ENCODE measurements around the gene ERAP2.
A peak's percentile ranks its signal among the peaks of the same experiment; 100 is the strongest.

The ERAP2 gene

GRCh38 chr5:96934708-96935558 lies 58.6 kb downstream of the ERAP2 start:
- Mint-ChIP-seq H3K27me3 (no peaks in the 10 kb centered on the region), H3K9me3 (no peaks in the 10 kb centered on the region), H3K4me1 (peaks cover 61% of the 10 kb centered on the region), H3K36me3 (peaks cover 39% of the 10 kb centered on the region), H3K4me3 (peak overlapping the region; percentile 84), H3K27ac (peak overlapping the region; percentile 99)
- peak; percentile 95 for DNase-seq
- CTCF ChIA-PET = no interaction called here

DNA sequence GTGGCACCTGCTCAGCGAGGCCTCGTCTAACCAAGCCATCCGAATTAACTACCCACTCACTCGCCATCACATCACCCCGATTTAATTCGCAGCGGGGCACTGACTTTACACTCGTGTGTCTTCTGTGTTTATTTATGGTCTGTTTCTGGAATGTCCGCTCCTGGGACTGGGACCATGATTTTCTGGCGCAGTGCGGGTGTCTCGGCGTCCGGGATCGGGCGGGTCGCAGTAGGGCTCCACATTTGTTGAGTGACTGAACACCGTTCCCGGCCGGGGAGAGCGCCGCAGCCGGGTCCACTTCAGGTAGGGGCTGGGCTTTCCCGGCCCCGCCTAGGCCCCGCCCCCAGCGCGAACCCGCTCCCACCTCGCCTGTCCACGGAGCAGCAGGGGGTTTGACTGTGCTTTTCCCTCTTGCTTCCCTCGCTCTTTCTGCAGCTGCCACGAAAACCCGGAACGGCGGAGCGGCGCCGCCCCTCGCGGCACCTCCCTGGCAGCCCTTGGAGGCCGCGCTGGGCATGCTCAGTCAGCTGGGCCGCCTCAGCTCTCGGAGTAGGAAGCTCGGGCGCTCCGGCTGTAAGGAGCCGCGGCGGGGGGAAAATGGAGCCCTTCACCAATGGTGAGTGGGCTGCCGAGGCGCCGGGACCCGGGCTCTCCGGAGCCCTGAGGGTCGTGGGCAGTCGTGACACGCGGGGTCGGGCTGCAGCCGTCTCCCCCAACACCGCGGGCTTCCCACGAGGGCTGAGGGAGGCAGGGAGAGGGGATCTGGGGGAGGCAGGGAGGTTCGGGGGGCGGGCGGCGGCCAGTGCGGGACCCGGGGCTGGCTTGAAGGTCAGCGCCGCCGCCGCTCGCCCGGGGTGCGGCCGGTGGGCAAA lies 59.5 kb downstream of the ERAP2 start, which contains the start of gene LNPEP:
Gene LNPEP (plus strand): TSS at position 522 of the 872 bp plus-strand sequence. CDS start 76 bp downstream, at position 598.
- Mint-ChIP-seq H3K4me1 (peaks cover 61% of the 10 kb centered on the region), H3K36me3 (peaks cover 38% of the 10 kb centered on the region), H3K4me3 (peak within 1 kb of the TSS; percentile 84), H3K9me3 (no peaks in the 10 kb centered on the region), H3K27me3 (no peaks in the 10 kb centered on the region), H3K27ac (peak within 1 kb of the TSS; percentile 99)
- CTCF ChIA-PET = interaction anchor here (0.9 to 1.5 kb wide), 4 partner anchors 25 to 207 kb away, joined by 4 to 11 read pairs (median 7); partner anchors contain the start of gene LIX1
- DNase-seq = peak; percentile 97

GRCh38 chr5:96936431-96937320 lies 60.4 kb downstream of the ERAP2 start:
- Mint-ChIP-seq H3K9me3 (no peaks in the 10 kb centered on the region), H3K36me3 (peaks cover 40% of the 10 kb centered on the region), H3K27me3 (no peaks in the 10 kb centered on the region), H3K4me3 (peak overlapping the region; percentile 84), H3K4me1 (peaks cover 60% of the 10 kb centered on the region), H3K27ac (peak overlapping the region; percentile 99)
- DNase-seq = peak; percentile 68
- CTCF ChIA-PET = interaction anchor here (0.9 to 2.7 kb wide), 6 partner anchors 21 to 206 kb away, joined by 4 to 11 read pairs (median 6); partner anchors contain the start of gene LIX1

- H3K9me3 Mint-ChIP-seq = no peaks in the 10 kb centered on the region
- peaks cover 64% of the 10 kb centered on the region for H3K4me1 Mint-ChIP-seq
- no peak overlapping the region for H3K4me3 Mint-ChIP-seq
- no peak for DNase-seq
- no peaks in the 10 kb centered on the region for H3K27me3 Mint-ChIP-seq
- CTCF ChIA-PET = interaction anchor here (0.7 to 2.4 kb wide), 2 partner anchors 72 to 132 kb away, joined by 3 to 9 read pairs; no protein-coding TSS in a partner anchor
- peaks cover 55% of the 10 kb centered on the region for H3K36me3 Mint-ChIP-seq
- H3K27ac Mint-ChIP-seq = no peak overlapping the region
Observed at GRCh38 chr5:96940586-96940985, 64.3 kb downstream of the ERAP2 start.

- H3K27me3 Mint-ChIP-seq = no peaks in the 10 kb centered on the region
- H3K4me3 Mint-ChIP-seq = no peak overlapping the region
- H3K9me3 Mint-ChIP-seq = no peaks in the 10 kb centered on the region
- CTCF ChIA-PET = interaction anchor here (1.4 to 2.4 kb wide), 2 partner anchors 72 to 202 kb away, joined by 4 to 9 read pairs; partner anchors contain the start of gene LIX1
- H3K27ac Mint-ChIP-seq = no peak overlapping the region
- peaks cover 70% of the 10 kb centered on the region for H3K4me1 Mint-ChIP-seq
- peaks cover 59% of the 10 kb centered on the region for H3K36me3 Mint-ChIP-seq
- DNase-seq = no peak
Observed at GRCh38 chr5:96941140-96941539, 64.8 kb downstream of the ERAP2 start.

GRCh38 chr5:96942078-96942477 lies 65.8 kb downstream of the ERAP2 start:
- no peak for DNase-seq
- CTCF ChIA-PET = interaction anchor here (1.4 kb wide), 1 partner anchor 201 kb away, joined by 4 read pairs; the partner anchor contains the start of gene LIX1
- Mint-ChIP-seq H3K27ac (no peak overlapping the region), H3K9me3 (no peaks in the 10 kb centered on the region), H3K4me1 (peaks cover 74% of the 10 kb centered on the region), H3K4me3 (no peak overlapping the region), H3K36me3 (peaks cover 56% of the 10 kb centered on the region), H3K27me3 (no peaks in the 10 kb centered on the region)

DNA sequence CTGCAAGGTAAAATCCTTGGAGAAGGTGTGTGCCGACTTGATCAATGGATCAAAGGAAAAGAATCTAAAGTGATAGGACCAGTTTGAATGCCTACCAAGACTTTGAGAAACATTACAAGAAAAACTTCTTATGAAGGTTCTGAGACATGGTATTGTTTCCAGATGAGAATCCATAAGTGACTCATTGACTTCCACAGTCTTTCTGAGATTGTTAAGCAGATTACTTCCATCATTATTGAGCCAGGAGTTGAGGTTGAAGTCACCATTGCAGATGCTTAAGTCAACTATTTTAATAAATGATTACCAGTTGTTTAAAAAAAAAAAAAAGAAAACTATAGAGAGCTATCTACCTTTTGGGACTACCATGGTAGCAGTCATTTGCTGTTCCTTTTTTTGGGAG lies 66.6 kb downstream of the ERAP2 start:
- H3K4me1 Mint-ChIP-seq = peaks cover 71% of the 10 kb centered on the region
- H3K9me3 Mint-ChIP-seq = no peaks in the 10 kb centered on the region
- H3K27ac Mint-ChIP-seq = no peak overlapping the region
- H3K4me3 Mint-ChIP-seq = no peak overlapping the region
- CTCF ChIA-PET = no interaction called here
- no peaks in the 10 kb centered on the region for H3K27me3 Mint-ChIP-seq
- no peak for DNase-seq
- peaks cover 50% of the 10 kb centered on the region for H3K36me3 Mint-ChIP-seq

- H3K27me3 Mint-ChIP-seq = no peaks in the 10 kb centered on the region
- CTCF ChIA-PET = no interaction called here
- no peaks in the 10 kb centered on the region for H3K9me3 Mint-ChIP-seq
- H3K36me3 Mint-ChIP-seq = peaks cover 45% of the 10 kb centered on the region
- no peak overlapping the region for H3K4me3 Mint-ChIP-seq
- no peak overlapping the region for H3K27ac Mint-ChIP-seq
- H3K4me1 Mint-ChIP-seq = peaks cover 62% of the 10 kb centered on the region
- DNase-seq = no peak
Observed at GRCh38 chr5:96943799-96944198, 67.5 kb downstream of the ERAP2 start.

DNA sequence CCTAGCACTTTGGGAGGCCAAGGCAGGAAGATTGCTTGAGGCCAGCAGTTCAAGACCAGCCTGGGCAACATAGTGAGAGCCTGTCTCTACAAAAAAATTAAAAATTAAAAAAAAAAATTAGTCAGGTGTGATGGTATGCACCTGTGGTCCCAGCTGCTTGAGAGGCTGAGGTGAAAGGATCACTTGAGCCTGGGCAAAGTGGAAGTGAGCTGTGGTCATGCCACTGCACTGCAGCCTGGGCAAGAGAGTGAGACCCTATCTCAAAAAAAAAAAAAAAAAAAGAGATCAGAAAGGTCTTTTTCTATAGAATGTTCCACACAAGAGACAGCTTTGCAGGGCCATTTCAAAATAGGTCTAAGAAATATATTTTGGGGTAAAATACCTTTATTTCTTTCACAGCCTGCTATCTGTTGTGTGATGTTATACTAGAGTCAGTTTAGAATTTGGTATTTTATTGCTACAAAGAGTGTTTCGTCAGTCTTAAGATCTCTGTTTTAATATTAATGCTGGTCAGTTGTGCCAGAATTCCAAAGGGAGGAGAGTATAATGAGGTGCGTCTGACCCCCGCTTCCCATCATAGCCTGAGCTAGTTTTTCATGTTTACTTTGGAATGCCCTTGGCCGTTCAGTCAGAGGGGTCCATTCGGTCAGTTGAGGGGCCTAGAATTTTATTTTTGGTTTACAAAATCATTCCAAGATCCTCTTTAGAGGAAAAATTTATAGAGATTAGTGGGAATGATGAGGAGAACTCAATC lies 69.0 kb downstream of the ERAP2 start:
- no peaks in the 10 kb centered on the region for H3K9me3 Mint-ChIP-seq
- CTCF ChIA-PET = no interaction called here
- H3K4me1 Mint-ChIP-seq = peaks cover 61% of the 10 kb centered on the region
- no peak overlapping the region for H3K4me3 Mint-ChIP-seq
- H3K27me3 Mint-ChIP-seq = no peaks in the 10 kb centered on the region
- DNase-seq = no peak
- H3K27ac Mint-ChIP-seq = no peak overlapping the region
- peaks cover 55% of the 10 kb centered on the region for H3K36me3 Mint-ChIP-seq

- Mint-ChIP-seq H3K36me3 (peaks cover 46% of the 10 kb centered on the region), H3K4me1 (peaks cover 53% of the 10 kb centered on the region), H3K27me3 (no peaks in the 10 kb centered on the region), H3K27ac (no peak overlapping the region), H3K4me3 (no peak overlapping the region), H3K9me3 (no peaks in the 10 kb centered on the region)
- no peak for DNase-seq
- CTCF ChIA-PET = no interaction called here
Observed at GRCh38 chr5:96946381-96946780, 70.1 kb downstream of the ERAP2 start.

GRCh38 chr5:96952118-96952750 lies 75.9 kb downstream of the ERAP2 start:
- Mint-ChIP-seq H3K4me3 (no peak overlapping the region), H3K9me3 (no peaks in the 10 kb centered on the region), H3K27ac (no peak overlapping the region), H3K36me3 (peaks cover 40% of the 10 kb centered on the region), H3K4me1 (peaks cover 59% of the 10 kb centered on the region), H3K27me3 (no peaks in the 10 kb centered on the region)
- CTCF ChIA-PET = interaction anchor here (0.8 kb wide), 1 partner anchor 72 kb away, joined by 3 read pairs; no protein-coding TSS in a partner anchor
- no peak for DNase-seq

- Mint-ChIP-seq H3K27me3 (no peaks in the 10 kb centered on the region), H3K9me3 (no peaks in the 10 kb centered on the region), H3K4me3 (no peak overlapping the region), H3K36me3 (peaks cover 41% of the 10 kb centered on the region), H3K4me1 (peaks cover 64% of the 10 kb centered on the region), H3K27ac (no peak overlapping the region)
- no peak for DNase-seq
- CTCF ChIA-PET = no interaction called here
Observed at GRCh38 chr5:96952974-96953730, 76.9 kb downstream of the ERAP2 start.

Measured in activated naive CD4-positive, alpha-beta T cell treated with anti-CD3 and anti-CD28 coated beads, Interleukin-2, amount 10 ng/mL, durations not matched to agents 7 days and 5 days (primary cell).